Nephron progenitor cell (in vitro differentiated cells): Measurements from ENCODE around the gene MYH10.

Experiments
- DNase-seq: peaks from one replicate; pipeline ENCODE4 v3.0.0; 2021
- H3K27ac Mint-ChIP-seq: 2 replicates; pipeline ENCODE4 v1.8.0; 2021; ENCODE audit warnings: mild to moderate bottlenecking, moderate library complexity, mixed read lengths
- H3K27me3 Mint-ChIP-seq: 2 replicates; pipeline ENCODE4 v1.8.0; 2021; ENCODE audit warnings: mild to moderate bottlenecking, low read depth, mixed read lengths; ENCODE audit not compliant: poor library complexity
- H3K36me3 Mint-ChIP-seq: 2 replicates; pipeline ENCODE4 v1.8.0; 2021; ENCODE audit warnings: low read depth, mixed read lengths
- H3K4me1 Mint-ChIP-seq: 2 replicates; pipeline ENCODE4 v1.8.0; 2021; ENCODE audit warnings: mixed read lengths
- H3K4me3 Mint-ChIP-seq: 2 replicates; pipeline ENCODE4 v1.8.0; 2021; ENCODE audit warnings: mild to moderate bottlenecking, moderate library complexity, mixed read lengths
- H3K9me3 Mint-ChIP-seq: 2 replicates; pipeline ENCODE4 v1.8.0; 2021; ENCODE audit warnings: mild to moderate bottlenecking, moderate library complexity, mixed read lengths
- TF ChIP-seq, protein P1 (sequence below): fragments of 200-600 bp; sonication (generic); IDR thresholded peaks from 2 replicates; pipeline ENCODE4 v1.5.0; 2021; ENCODE audit warnings: antibody characterized with exemption

The MYH10 gene

GRCh38 chr17:8480011-8480976 is 150.2 kb downstream of the MYH10 start:
- H3K36me3 Mint-ChIP-seq, result peaks cover 86% of the 10 kb centered on the region
- no peak overlapping the region for H3K27ac Mint-ChIP-seq
- peaks cover 7% of the 10 kb centered on the region for H3K27me3 Mint-ChIP-seq
- H3K9me3 Mint-ChIP-seq, result peaks cover 9% of the 10 kb centered on the region
- no peak for DNase-seq
- TF ChIP-seq, protein P1, sequence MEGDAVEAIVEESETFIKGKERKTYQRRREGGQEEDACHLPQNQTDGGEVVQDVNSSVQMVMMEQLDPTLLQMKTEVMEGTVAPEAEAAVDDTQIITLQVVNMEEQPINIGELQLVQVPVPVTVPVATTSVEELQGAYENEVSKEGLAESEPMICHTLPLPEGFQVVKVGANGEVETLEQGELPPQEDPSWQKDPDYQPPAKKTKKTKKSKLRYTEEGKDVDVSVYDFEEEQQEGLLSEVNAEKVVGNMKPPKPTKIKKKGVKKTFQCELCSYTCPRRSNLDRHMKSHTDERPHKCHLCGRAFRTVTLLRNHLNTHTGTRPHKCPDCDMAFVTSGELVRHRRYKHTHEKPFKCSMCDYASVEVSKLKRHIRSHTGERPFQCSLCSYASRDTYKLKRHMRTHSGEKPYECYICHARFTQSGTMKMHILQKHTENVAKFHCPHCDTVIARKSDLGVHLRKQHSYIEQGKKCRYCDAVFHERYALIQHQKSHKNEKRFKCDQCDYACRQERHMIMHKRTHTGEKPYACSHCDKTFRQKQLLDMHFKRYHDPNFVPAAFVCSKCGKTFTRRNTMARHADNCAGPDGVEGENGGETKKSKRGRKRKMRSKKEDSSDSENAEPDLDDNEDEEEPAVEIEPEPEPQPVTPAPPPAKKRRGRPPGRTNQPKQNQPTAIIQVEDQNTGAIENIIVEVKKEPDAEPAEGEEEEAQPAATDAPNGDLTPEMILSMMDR, result no peak
- no peaks in the 10 kb centered on the region for H3K4me1 Mint-ChIP-seq
- H3K4me3 Mint-ChIP-seq, result no peak overlapping the region

- Mint-ChIP-seq H3K36me3 (peaks cover 85% of the 10 kb centered on the region), H3K27ac (no peak overlapping the region), H3K27me3 (peaks cover 7% of the 10 kb centered on the region), H3K4me3 (no peak overlapping the region), H3K9me3 (peaks cover 2% of the 10 kb centered on the region), H3K4me1 (no peaks in the 10 kb centered on the region)
- TF ChIP-seq, protein P1, result no peak
- no peak for DNase-seq
Observed at GRCh38 chr17:8479431-8479947, 151.0 kb downstream of the MYH10 start.

DNA sequence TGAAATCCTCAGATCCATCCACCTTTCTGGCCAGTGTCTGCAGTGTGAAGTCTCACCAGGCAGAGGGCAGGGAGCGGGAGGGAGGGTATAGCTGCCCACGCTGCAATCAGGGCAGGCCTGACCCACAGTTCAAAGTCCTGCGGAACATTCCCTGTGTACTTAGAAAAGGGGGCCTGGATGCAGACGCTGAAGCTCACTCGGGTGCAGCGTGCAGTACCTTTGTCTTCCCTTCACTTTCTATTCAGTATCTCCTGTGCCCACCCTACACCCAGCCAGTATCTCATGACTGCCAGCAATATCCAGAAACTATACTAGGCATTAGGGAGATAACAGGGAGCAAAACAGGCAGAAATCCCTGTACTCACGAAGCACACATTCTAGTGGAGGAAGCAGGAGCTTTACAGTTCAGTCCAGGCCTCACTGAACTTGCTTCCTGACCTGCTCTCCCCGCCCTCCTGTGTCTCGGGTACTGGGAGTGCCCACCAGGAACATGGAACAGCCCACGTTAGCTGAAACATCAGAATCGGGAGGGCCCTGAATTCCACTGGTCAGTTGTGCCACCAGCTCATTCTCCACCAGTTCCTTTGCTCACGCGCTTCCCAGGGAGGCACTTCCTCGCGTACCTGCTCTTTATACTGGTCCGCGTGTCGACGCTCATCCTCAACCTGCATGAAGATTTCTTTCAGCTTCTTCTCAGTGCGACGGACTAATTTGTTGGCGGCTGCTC is 152.6 kb downstream of the MYH10 start:
- peaks cover 7% of the 10 kb centered on the region for H3K27me3 Mint-ChIP-seq
- peaks cover 85% of the 10 kb centered on the region for H3K36me3 Mint-ChIP-seq
- DNase-seq, result no peak
- no peaks in the 10 kb centered on the region for H3K9me3 Mint-ChIP-seq
- no peak overlapping the region for H3K4me3 Mint-ChIP-seq
- TF ChIP-seq, protein P1, result no peak
- H3K27ac Mint-ChIP-seq, result peak overlapping the region; percentile 66
- peaks cover 7% of the 10 kb centered on the region for H3K4me1 Mint-ChIP-seq

DNA sequence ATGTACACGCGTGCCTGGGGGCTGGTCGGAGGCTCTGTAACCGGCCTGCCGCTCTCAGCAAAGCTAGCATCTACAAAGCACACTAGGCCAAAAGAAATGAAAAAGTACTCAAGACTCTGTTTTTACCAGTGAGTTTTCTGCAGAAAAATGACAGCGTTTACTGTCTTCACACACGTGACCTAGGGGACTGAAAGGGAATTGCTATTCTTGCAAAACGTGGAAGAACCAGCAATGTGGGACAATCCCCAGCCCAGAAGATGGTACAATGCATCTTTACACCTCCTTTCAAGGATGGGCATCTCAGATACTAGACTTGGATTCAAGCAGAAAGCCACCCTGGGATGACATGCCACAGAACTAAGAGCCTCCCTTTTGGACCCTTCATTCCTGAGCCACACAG is 153.4 kb downstream of the MYH10 start:
- TF ChIP-seq, protein P1, result no peak
- H3K36me3 Mint-ChIP-seq, result peaks cover 82% of the 10 kb centered on the region

GRCh38 chr17:8476741-8477140 is 153.8 kb downstream of the MYH10 start:
- Mint-ChIP-seq H3K4me3 (no peak overlapping the region), H3K27me3 (no peaks in the 10 kb centered on the region), H3K36me3 (peaks cover 82% of the 10 kb centered on the region), H3K27ac (no peak overlapping the region), H3K4me1 (peaks cover 7% of the 10 kb centered on the region), H3K9me3 (no peaks in the 10 kb centered on the region)
- no peak for DNase-seq
- TF ChIP-seq, protein P1, result no peak

More for the DNA sequence above, 153.4 kb downstream of the MYH10 start:
- no peak for DNase-seq
- peaks cover 3% of the 10 kb centered on the region for H3K27me3 Mint-ChIP-seq
- no peaks in the 10 kb centered on the region for H3K9me3 Mint-ChIP-seq
- H3K4me1 Mint-ChIP-seq, result peaks cover 7% of the 10 kb centered on the region
- no peak overlapping the region for H3K4me3 Mint-ChIP-seq
- H3K27ac Mint-ChIP-seq, result no peak overlapping the region
